ENCODE data around the gene PAM. TPM values are rescaled to one million over a fixed set of nuclear protein-coding genes. Genes with fewer than 3 reads are reported as not detected.
"Not testable (repeated sequence)": the region's sequence is repeated elsewhere in the genome, so short reads cannot be mapped to it uniquely, and the experiment has no call there.

Gene PAM
- total RNA-seq, 4 donors from 2014 or later: 102 to 210 (median 172) TPM

- in situ Hi-C loops (cut with MboI; ENCODE audit: low sequenced_read_pairs in 4 of 4): no loop called here
- no peak overlapping the region for H3K27ac ChIP-seq
- H3K9me3 ChIP-seq: no peaks in the 10 kb centered on the region
- H3K4me3 ChIP-seq: no peak overlapping the region
- ATAC-seq (no peak), DNase-seq (no peak)
- H3K4me1 ChIP-seq: no peaks in the 10 kb centered on the region
- no peaks in the 10 kb centered on the region for H3K36me3 ChIP-seq
- TF ChIP-seq CTCF (IDR thresholded peaks at IDR 0.05 in 4 of 5, conservative IDR thresholded peaks at IDR 0.05 in 1 of 5): no peak
- no peak for TF ChIP-seq POLR2A (IDR thresholded peaks at IDR 0.05)
- intact Hi-C loops (cut with DNase I; ENCODE audit: low total_unique reads): loop anchor here (10.0 kb wide), 2 partner anchors 115 to 515 kb away; no protein-coding TSS in a partner anchor
- H3K27me3 ChIP-seq: no peaks in the 10 kb centered on the region
Observed at GRCh38 chr5:102749416-102750030, 5.6 kb upstream of the PAM start.

GRCh38 chr5:102750151-102750834, 4.8 kb upstream of the PAM start:
- H3K9me3 ChIP-seq: no peaks in the 10 kb centered on the region
- no peaks in the 10 kb centered on the region for H3K4me1 ChIP-seq
- no peak overlapping the region for H3K4me3 ChIP-seq
- intact Hi-C loops (cut with DNase I; ENCODE audit: low total_unique reads) (loop anchor here (10.0 kb wide), 2 partner anchors 115 to 515 kb away; no protein-coding TSS in a partner anchor), in situ Hi-C loops (cut with MboI; ENCODE audit: low sequenced_read_pairs in 4 of 4) (no loop called here)
- ATAC-seq (no peak), DNase-seq (no peak)
- TF ChIP-seq CTCF (IDR thresholded peaks at IDR 0.05 in 4 of 5, conservative IDR thresholded peaks at IDR 0.05 in 1 of 5): no peak
- TF ChIP-seq POLR2A (IDR thresholded peaks at IDR 0.05): no peak
- no peak overlapping the region for H3K27ac ChIP-seq
- H3K36me3 ChIP-seq: no peaks in the 10 kb centered on the region
- H3K27me3 ChIP-seq: no peaks in the 10 kb centered on the region

GRCh38 chr5:102751903-102752376, 3.2 kb upstream of the PAM start:
- H3K4me1 ChIP-seq; H3K4me3 ChIP-seq; H3K36me3 ChIP-seq; ATAC-seq; H3K27ac ChIP-seq; H3K27me3 ChIP-seq; DNase-seq; H3K9me3 ChIP-seq; in situ Hi-C loops (cut with MboI; ENCODE audit: low sequenced_read_pairs in 4 of 4): not testable (repeated sequence)
- intact Hi-C loops (cut with DNase I; ENCODE audit: low total_unique reads): loop anchor here (10.0 kb wide), 2 partner anchors 113 to 513 kb away; no protein-coding TSS in a partner anchor

GRCh38 chr5:102753889-102754766, 977 bp upstream of the PAM start:
- Histone ChIP-seq H3K4me1 (peaks cover 28% of the 10 kb centered on the region in 2 donors), H3K4me3 (peak overlapping the region; percentile 63 to 97 (median 88)), H3K9me3 (no peaks in the 10 kb centered on the region), H3K27me3 (no peaks in the 10 kb centered on the region), H3K36me3 (no peaks in the 10 kb centered on the region), H3K27ac (peak overlapping the region; percentile 88 to 97 (median 92))
- intact Hi-C loops (cut with DNase I; ENCODE audit: low total_unique reads): loop anchor here (10.0 kb wide), 2 partner anchors 111 to 511 kb away; no protein-coding TSS in a partner anchor
- ATAC-seq: peak in 1 of 2 donors; percentile 2
- TF ChIP-seq CTCF (IDR thresholded peaks at IDR 0.05 in 4 of 5, conservative IDR thresholded peaks at IDR 0.05 in 1 of 5) (no peak), POLR2A (IDR thresholded peaks at IDR 0.05) (no peak)
- in situ Hi-C loops (cut with MboI; ENCODE audit: low sequenced_read_pairs in 4 of 4): no loop called here
- no peak for DNase-seq
